HT-29 (cell line): ENCODE results near the gene TNRC6C. TPM values are rescaled to one million over a fixed set of nuclear protein-coding genes. Genes with fewer than 3 reads are reported as not detected.
"Not testable (repeated sequence)": the region's sequence is repeated elsewhere in the genome, so short reads cannot be mapped to it uniquely, and the experiment has no call there.

ENCODE experiments used
- DNase-seq: peaks from one replicate; pipeline ENCODE4 v3.0.0-alpha.2; 2015; ENCODE audit warnings: low spot score
- total RNA-seq: library from RNA; depleted of rRNA; stranded (reverse); fragments of >200 nt; shearing (Covaris generic); gene quantifications from 2 replicates; pipeline ENCODE4 v1.2.3, GENCODE V29; 2014

The TNRC6C gene
- total RNA-seq, 1 experiment from 2014 or later, result 7.2 TPM

GRCh38 chr17:77929871-77930436, 28.5 kb upstream of the TNRC6C start:
- no peak for DNase-seq

GRCh38 chr17:77930780-77931768, 27.4 kb upstream of the TNRC6C start:
- no peak for DNase-seq

- no peak for DNase-seq
Observed at GRCh38 chr17:77933777-77934398, 24.6 kb upstream of the TNRC6C start.

GRCh38 chr17:77935121-77935571, 23.4 kb upstream of the TNRC6C start:
- no peak for DNase-seq

- not testable (repeated sequence) for DNase-seq
Observed at GRCh38 chr17:77935744-77936143, 22.8 kb upstream of the TNRC6C start.

DNA sequence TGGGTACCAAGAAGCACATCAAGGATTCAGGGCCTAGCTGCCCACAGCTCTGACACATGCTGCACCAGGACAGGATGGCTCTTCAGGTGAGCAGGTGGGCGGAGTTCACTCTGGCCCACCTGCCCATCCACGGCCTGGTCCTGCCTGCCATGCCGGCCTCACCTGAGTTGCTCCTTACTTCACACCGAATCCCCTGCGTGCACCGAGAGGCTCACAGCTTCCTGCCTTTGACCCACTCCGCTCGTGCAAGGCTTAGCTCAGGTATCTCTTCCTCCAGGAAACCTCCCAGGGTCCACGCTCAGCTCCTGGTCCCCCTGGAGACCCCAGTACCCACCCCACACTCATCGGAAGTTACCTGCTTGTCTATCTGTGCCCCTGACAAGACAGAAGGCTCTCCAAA, 21.6 kb upstream of the TNRC6C start:
- no peak for DNase-seq

- DNase-seq, result no peak
Observed at GRCh38 chr17:77941004-77941403, 17.5 kb upstream of the TNRC6C start.

DNA sequence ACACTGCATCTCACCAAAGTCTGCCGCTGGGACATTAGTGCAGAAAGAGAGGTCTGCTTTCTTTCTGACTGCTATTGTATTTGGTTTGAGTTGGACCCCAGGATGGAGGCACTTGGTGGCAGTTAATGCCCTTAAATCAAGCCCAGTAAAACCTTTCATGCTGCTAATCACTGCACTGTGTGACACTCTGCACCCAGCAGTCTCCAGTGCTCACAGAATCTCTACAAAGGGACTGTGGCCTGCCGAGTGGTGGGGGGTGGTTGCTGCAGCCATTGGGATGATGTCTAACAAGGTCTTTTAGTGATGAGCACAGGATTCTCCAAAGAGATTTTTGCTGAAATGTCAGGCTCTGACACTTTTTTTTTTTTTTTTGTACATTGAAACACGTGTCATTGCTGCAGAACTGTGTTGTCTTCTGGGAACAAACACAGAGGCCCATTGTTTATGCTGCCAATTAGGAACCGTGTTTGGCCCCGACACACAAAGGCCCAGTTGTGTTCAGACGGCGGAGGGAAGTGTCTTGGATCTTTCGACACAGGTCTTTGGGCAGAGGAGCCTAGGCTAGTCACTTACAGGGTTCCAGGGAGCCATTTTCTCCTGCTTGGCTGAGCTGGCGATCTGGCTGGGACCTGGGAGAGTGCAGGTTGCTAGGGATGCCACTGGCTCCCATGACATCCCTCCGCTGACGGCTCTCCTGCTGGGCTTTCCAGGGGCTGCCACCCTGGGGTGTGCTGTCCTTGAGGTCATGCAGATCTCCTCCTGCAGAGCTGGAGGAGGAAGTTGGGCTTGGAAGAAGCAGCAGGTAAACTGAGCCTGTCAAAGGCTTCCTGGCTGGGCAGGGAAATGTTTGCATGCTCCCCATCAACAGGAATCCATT, 16.2 kb upstream of the TNRC6C start:
- no peak for DNase-seq

GRCh38 chr17:77943971-77944370, 14.5 kb upstream of the TNRC6C start:
- DNase-seq, result no peak

DNA sequence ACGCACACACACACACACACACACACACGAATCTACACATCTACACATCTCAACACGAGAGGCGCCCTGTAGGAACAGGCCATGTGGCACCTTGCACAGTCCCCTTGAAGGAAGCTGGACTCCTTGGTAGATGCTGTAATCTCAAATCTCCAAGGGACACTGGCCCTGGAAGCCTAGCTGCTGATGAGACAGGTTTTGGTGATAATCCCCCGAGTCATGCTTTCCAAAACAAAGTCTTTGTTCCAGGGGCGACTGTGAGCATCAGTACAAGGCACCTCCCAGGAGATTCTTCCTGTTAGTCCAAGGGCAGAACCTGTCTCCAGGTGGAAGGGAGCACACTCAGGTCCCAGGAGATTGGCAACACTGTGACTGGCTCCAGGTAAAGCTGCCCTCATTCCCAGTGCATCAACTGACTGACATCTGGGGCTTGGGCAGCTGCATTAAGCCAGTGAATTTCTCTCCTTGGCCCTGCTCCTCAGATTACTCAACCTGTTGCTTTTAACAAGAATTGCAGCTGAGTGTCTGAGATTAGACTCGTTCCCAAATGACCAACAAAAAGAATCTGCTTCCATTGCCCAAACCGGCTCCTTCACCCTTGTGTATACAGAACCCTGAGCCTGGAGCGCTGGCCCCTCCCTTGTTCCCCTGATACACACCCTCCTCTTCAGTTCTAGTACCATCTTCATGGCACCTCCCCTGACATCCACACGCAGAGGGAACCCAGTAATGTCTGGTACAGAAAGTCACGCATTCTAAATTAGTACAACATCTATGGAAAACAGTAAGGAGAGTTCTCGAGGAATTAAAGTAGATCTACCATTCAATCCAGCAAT, 13.9 kb upstream of the TNRC6C start:
- DNase-seq, result no peak

- DNase-seq, result no peak
Observed at GRCh38 chr17:77946900-77947645, 11.4 kb upstream of the TNRC6C start.

- peak; percentile 60 for DNase-seq
Observed at GRCh38 chr17:77948690-77949114, 9.8 kb upstream of the TNRC6C start.

DNA sequence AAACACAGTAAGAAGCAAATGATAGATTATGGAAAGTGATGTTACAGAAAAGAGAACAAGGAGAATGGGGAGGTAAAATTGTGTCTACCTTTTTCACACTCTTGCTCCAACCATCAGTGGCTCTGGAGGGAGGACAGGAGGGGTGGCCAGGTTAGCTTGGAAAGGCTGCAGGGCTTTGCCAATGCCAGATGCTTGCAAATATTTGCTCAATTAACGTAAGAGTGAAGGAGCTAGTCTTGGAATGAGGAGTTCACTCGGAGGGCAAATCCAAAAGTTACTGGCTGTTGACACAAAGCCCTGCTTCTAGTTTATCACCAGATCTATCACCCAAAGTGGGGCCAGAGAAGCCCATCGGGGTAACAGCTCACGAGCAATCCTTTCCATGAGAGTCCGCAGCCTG, 7.4 kb upstream of the TNRC6C start:
- no peak for DNase-seq

GRCh38 chr17:77952368-77952767, 6.1 kb upstream of the TNRC6C start:
- no peak for DNase-seq

DNA sequence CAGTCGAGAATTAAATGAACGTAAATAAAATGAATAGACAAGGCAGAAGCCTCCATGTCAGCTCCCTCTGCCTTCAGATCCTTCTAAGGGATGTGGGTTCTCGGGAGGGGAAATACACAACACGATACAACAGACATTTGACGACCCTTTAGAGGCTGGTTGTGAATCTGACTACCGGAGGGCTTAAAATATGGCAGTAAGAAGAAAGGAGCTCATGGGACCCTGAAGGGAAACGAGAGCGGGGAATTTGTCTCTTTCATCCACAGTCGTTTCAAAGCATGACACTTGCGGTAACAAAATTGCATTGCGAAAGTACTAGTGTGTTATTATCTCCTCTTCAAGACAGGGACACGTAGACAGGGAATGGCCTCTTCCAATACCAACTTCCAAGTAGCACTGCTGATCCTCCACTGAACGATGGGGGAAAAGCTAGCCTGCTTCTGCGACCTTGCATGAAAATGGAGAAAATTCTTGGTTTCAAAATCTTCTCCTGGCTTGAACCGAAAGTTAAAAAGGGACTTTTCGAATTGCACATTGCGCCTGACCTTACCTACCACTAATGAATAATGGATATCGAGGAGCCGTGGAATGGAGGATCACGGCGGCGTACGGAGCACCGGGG, 1.2 kb upstream of the TNRC6C start:
- no peak for DNase-seq

- no peak for DNase-seq
Observed at GRCh38 chr17:77958716-77959125, 218 bp downstream of the TNRC6C start.

- DNase-seq, result no peak
Observed at GRCh38 chr17:77959126-77959925, 823 bp downstream of the TNRC6C start.

DNA sequence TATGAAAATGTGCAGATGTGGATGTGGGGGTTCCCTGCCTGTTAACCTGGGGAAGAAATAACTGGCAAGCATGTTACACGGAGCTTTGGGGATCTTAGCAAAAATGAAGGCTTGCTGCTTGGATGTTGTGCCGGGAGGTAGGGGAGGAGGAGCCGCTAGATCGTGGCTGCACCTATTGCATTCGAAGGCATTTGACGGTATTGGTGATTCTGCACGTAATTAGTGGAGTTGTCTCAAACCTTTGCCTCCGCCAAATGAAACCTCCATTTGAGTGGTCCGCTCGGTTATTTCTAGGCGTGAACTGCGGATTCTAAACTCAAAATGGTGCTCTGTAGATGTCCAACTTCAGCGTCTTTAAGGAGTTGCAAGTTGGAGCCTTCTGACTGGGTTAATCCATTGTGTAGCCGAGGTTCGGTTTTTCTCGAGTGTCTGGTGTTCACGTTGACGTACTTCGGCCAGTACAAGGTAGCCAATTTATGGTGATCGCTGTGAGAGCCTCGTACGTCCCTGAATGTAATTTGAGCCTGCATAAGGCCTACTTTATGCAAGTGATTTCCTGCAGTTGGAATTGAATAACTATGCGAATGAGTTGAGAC, 1.5 kb downstream of the TNRC6C start:
- DNase-seq, result no peak
